HepG2 (cell line): ENCODE data around the gene CCL3. TPM values are rescaled to one million over a fixed set of nuclear protein-coding genes. Genes with fewer than 3 reads are reported as not detected.
"Not testable (repeated sequence)": the region's sequence is repeated elsewhere in the genome, so short reads cannot be mapped to it uniquely, and the experiment has no call there.

Source experiments
- ATAC-seq: fragments of 200-7000 bp; cut with Tn5 transposase; 3 replicates; pipeline ENCODE4 v1.9.1; 2020; ENCODE audit warnings: mild to moderate bottlenecking, moderate library complexity
- BruUV-seq: library from RNA; stranded (reverse); fragments of 400-500 nt; replicated peaks from 2 replicates; lab custom pipeline; 2021; lab: Mats Ljungman, UMichigan
- CTCF ChIA-PET: fragments of 300-600 bp; formaldehyde crosslinking; extraction: SDS; loops from one replicate; lab custom pipeline; 2021; ENCODE audit warnings: low total read pairs, inconsistent platforms, low intra/inter-chr PET ratio; lab: Yijun Ruan, JAX
- POLR2A ChIA-PET: fragments of 350-600 bp; sonication (Branson Sonifier 250); formaldehyde crosslinking; loops from one replicate; lab custom pipeline; 2020; ENCODE audit warnings: antibody characterized with exemption, inconsistent platforms; lab: Yijun Ruan, JAX
- DNase-seq: peaks from one replicate; pipeline ENCODE4 v3.0.0-alpha.2; 2015; ENCODE audit warnings: low spot score
- FAIRE-seq: peaks from 3 replicates; lab custom pipeline; 2011; peaks lifted over from hg19 to GRCh38; lab: Jason Lieb, UNC
- H2AFZ ChIP-seq: one replicate; pipeline ENCODE4 v1.6.1; 2011; ENCODE audit warnings: low read length, inconsistent platforms
- H3K27ac ChIP-seq: fragments of 300-600 bp; 3 replicates; pipeline ENCODE4 v1.8.0; 2011; ENCODE audit warnings: mixed run types, mild to moderate bottlenecking, mixed read lengths, low read length, inconsistent platforms; ENCODE audit not compliant: insufficient read depth; ENCODE audit errors: extremely low read length
- H3K27me3 ChIP-seq, 2 experiments: fragments of 200-600 bp in 1 of 2; 2 replicates in 1 of 2; 3 replicates in 1 of 2; pipeline versions ENCODE4 v1.6.0 to v1.8.0; 2011; ENCODE audit warnings: low read length in 2 of 2, mild to moderate bottlenecking in 2 of 2, moderate library complexity in 2 of 2, inconsistent platforms in 1 of 2; ENCODE audit not compliant: insufficient read depth in 2 of 2, control insufficient read depth in 1 of 2
- H3K36me3 ChIP-seq, 2 experiments: fragments of 200-600 bp in 1 of 2; replicated peaks in 1 of 2; 2 replicates in 1 of 2; 3 replicates in 1 of 2; pipeline versions ENCODE4 v1.5.1 to v1.8.0; 2011; ENCODE audit warnings: low read length in 2 of 2, inconsistent platforms in 1 of 2; ENCODE audit not compliant: insufficient read depth in 2 of 2, control insufficient read depth in 1 of 2
- H3K4me1 ChIP-seq: 2 replicates; pipeline ENCODE4 v1.5.1; 2012; ENCODE audit warnings: low read length, inconsistent platforms; ENCODE audit not compliant: insufficient read depth
- H3K4me2 ChIP-seq: 2 replicates; pipeline ENCODE4 v1.6.0; 2011; ENCODE audit warnings: low read depth, low read length, inconsistent platforms
- H3K4me3 ChIP-seq, 3 experiments: fragments of 200-600 bp in 1 of 3; sonication (generic), shearing (Covaris generic) in 1 of 3; replicated peaks in 1 of 3; 2 replicates each; pipeline ENCODE4 v1.5.1; 2011 to 2016; ENCODE audit warnings: low read length in 3 of 3, inconsistent platforms in 2 of 3, low read depth in 2 of 3, mild to moderate bottlenecking in 2 of 3, control low read depth in 1 of 3, mixed read lengths in 1 of 3; ENCODE audit not compliant: insufficient read depth in 1 of 3
- H3K79me2 ChIP-seq: one replicate; pipeline ENCODE4 v1.6.1; 2011; ENCODE audit warnings: low read length, inconsistent platforms; ENCODE audit not compliant: insufficient read depth
- H3K9ac ChIP-seq: 2 replicates; pipeline ENCODE4 v1.6.0; 2011; ENCODE audit warnings: mild to moderate bottlenecking, low read depth, low read length, inconsistent platforms; ENCODE audit not compliant: insufficient read depth
- H3K9me3 ChIP-seq: 2 replicates; pipeline ENCODE4 v1.5.1; 2012; ENCODE audit warnings: mild to moderate bottlenecking, low read length
- H4K20me1 ChIP-seq: 2 replicates; pipeline ENCODE4 v1.6.0; 2011; ENCODE audit warnings: inconsistent platforms, mild to moderate bottlenecking, low read length, moderate library complexity; ENCODE audit not compliant: insufficient read depth
- BRF2 ChIP-seq: sonication (generic); formaldehyde crosslinking; IDR thresholded peaks from 2 replicates; pipeline ENCODE4 v1.8.1; 2022; ENCODE audit warnings: mild to moderate bottlenecking, missing genetic modification reagents
- CEBPB ChIP-seq: IDR thresholded peaks from 2 replicates; pipeline ENCODE4 v1.6.1; 2011; ENCODE audit warnings: low read depth, low read length, improper control_type of control experiment, borderline replicate concordance
- ZNF207 ChIP-seq: fragments of 450-650 bp; IDR thresholded peaks from 2 replicates; pipeline ENCODE4 v1.6.1; 2016; ENCODE audit warnings: antibody characterized with exemption, borderline replicate concordance
- ZNF235 ChIP-seq: sonication (generic); formaldehyde crosslinking; IDR thresholded peaks from 2 replicates; pipeline ENCODE4 v1.8.1; 2023; ENCODE audit warnings: mild to moderate bottlenecking, missing genetic modification reagents, borderline replicate concordance
- WGBS: methylation state at CpG from one replicate; pipeline ENCODE4 v1.1.6; 2017; ENCODE audit warnings: low lambda C conversion rate; 5-methylcytosine and 5-hydroxymethylcytosine counted together
- in situ Hi-C: cut with HindIII; loops from 2 replicates; pipeline ENCODE4 v1.10.0; 2017; ENCODE audit warnings: low pct_unique_long_range_greater_than_20kb; ENCODE audit not compliant: extremely low pct_ligation_motif_present
- intact Hi-C: fragments of 100-400 bp; cut with micrococcal nuclease; formaldehyde crosslinking; loops from one replicate; pipeline ENCODE4 v1.10.0; 2022; ENCODE audit not compliant: unreplicated experiment
- polyA plus RNA-seq, 8 experiments: library from polyadenylated mRNA; depleted of rRNA in 3 of 8; stranded (reverse) in 7 of 8; unstranded in 1 of 8; fragments of >200 nt; fragmentation: Illumina TruSeq in 4 of 8; extraction: Trizol in 4 of 8; gene quantifications; 2 replicates each; pipeline versions ENCODE4 v1.2.1 to v1.2.3, GENCODE V29; 2011 to 2016; ENCODE audit warnings: low read depth in 4 of 8, missing spikeins in 1 of 8, mixed read lengths in 1 of 8; ENCODE audit not compliant: insufficient read depth in 1 of 8
- total RNA-seq, 5 experiments: library from RNA; depleted of rRNA; stranded (reverse); fragments of >200 nt; fragmentation: Illumina TruSeq; extraction: Trizol; gene quantifications; 2 replicates each; pipeline ENCODE4 v1.2.3, GENCODE V29; 2016; ENCODE audit warnings: low read depth in 1 of 5

The CCL3 gene
- total and polyA plus RNA-seq, 2 of the 13 experiments (the other 11 are each of a cell fraction or from before 2014, with no cell fraction given), result not detected

GRCh38 chr17:36111068-36111490 is 21.1 kb upstream of the CCL3 start (continued):
- no peak for TF ChIP-seq BRF2 (CRISPR knock-in tag)
- TF ChIP-seq ZNF207, result no peak

- CTCF ChIA-PET, result not testable (repeated sequence)
These were observed 18.3 kb upstream of the CCL3 start for GRCh38 chr17:36108265-36108664.

GRCh38 chr17:36107660-36108059 is 17.7 kb upstream of the CCL3 start:
- no peaks in the 10 kb centered on the region for H4K20me1 ChIP-seq
- in situ Hi-C loops, result loop anchor here (10.0 kb wide), 1 partner anchor 63 kb away; no protein-coding TSS in a partner anchor
- no peak for DNase-seq
- H3K36me3 ChIP-seq, result no peaks in the 10 kb centered on the region
- whole genome bisulfite sequencing, result 73% methylated on average over 3 of the region's 3 CpGs
- no TSS peak for BruUV-seq
- H3K4me1 ChIP-seq, result no peaks in the 10 kb centered on the region
- ChIA-PET POLR2A (no interaction called here), CTCF (no interaction called here)
- H3K9me3 ChIP-seq, result no peaks in the 10 kb centered on the region
- no peak overlapping the region for H3K4me2 ChIP-seq
- H3K4me3 ChIP-seq, result no peak overlapping the region
- no peak for TF ChIP-seq ZNF235 (CRISPR knock-in tag)
- H2AFZ ChIP-seq, result no peak overlapping the region
- intact Hi-C loops, result no loop called here
- H3K27ac ChIP-seq, result no peak overlapping the region
- no peak overlapping the region for H3K9ac ChIP-seq
- ATAC-seq, result no peak
- H3K27me3 ChIP-seq, result no peaks in the 10 kb centered on the region
- H3K79me2 ChIP-seq, result no peaks in the 10 kb centered on the region
- no peak for FAIRE-seq

More at GRCh38 chr17:36108265-36108664, 18.3 kb upstream of the CCL3 start:
- WGBS, result 5% methylated on average over 5 of the region's 5 CpGs
- H3K4me1 ChIP-seq, H3K27me3 ChIP-seq, H3K79me2 ChIP-seq, H4K20me1 ChIP-seq, H3K4me2 ChIP-seq, BruUV-seq, H3K36me3 ChIP-seq, H3K4me3 ChIP-seq, intact Hi-C loops, FAIRE-seq, DNase-seq, H3K9me3 ChIP-seq, H2AFZ ChIP-seq, ATAC-seq, H3K9ac ChIP-seq, H3K27ac ChIP-seq, POLR2A ChIA-PET: not testable (repeated sequence)
- TF ChIP-seq CEBPB, result 0 out of 2 replicates have a peak, but pooled peaks have one; percentile 9
- in situ Hi-C loops, result loop anchor here (10.0 kb wide), 1 partner anchor 63 kb away; no protein-coding TSS in a partner anchor
